ENCODE data around the gene PPIL1. TPM values are rescaled to one million over a fixed set of nuclear protein-coding genes. Genes with fewer than 3 reads are reported as not detected.

The PPIL1 gene
- total RNA-seq (2013; cell fraction: nucleolus; rRNA removed) = 8.4 and 8.5 TPM in 2 replicates
- 50.2 and 54.0 TPM in 2 replicates for total RNA-seq (2014; rRNA removed)
- total RNA-seq (2014; rRNA removed; fragmentation: Illumina TruSeq; extraction: Trizol) = 62.7 and 66.7 TPM in 2 replicates
- 39.5 and 40.8 TPM in 2 replicates for total RNA-seq (2021)
- polyA plus RNA-seq (2011; ENCODE audit: low read depth) = 21.6 TPM
- 54.8 and 56.8 TPM in 2 replicates for polyA plus RNA-seq (2011; rRNA removed)
- 41.8 and 45.3 TPM in 2 replicates for polyA plus RNA-seq (2011; cell fraction: cytosol; rRNA removed)
- 15.3 and 16.4 TPM in 2 replicates for polyA plus RNA-seq (2011; cell fraction: nucleus; rRNA removed)
- polyA plus RNA-seq (2012) = 23.8 and 26.6 TPM in 2 replicates
- 75.5 and 98.4 TPM in 2 replicates for polyA plus RNA-seq (2014; fragmentation: Illumina TruSeq; extraction: Trizol)
- 10 to 100 TPM; 74.4 to 95.8 TPM for polyA plus RNA-seq (2014; fragmentation: Nextera tagmentation; extraction: Ambion mirVana)
- polyA plus RNA-seq (2014; rRNA removed) = 42.6 and 42.8 TPM in 2 replicates
- polyA plus RNA-seq (2016; fragmentation: Nextera tagmentation; extraction: Ambion mirVana) = 10 to 100 TPM; 81.8 to 86.7 TPM
- polyA minus RNA-seq (2011; rRNA and poly(A)+ RNA removed) = 49.7 and 50.1 TPM in 2 replicates
- polyA minus RNA-seq (2011; cell fraction: cytosol; rRNA and poly(A)+ RNA removed) = 12.7 and 14.3 TPM in 2 replicates
- polyA minus RNA-seq (2011; cell fraction: nucleus; rRNA and poly(A)+ RNA removed) = 5.0 and 9.7 TPM in 2 replicates
- Bru-seq, nascent RNA = percentile 67 among the genes with signal in this experiment
- percentile 63 among the genes with signal in this experiment for BruChase-seq, experiment 1, labeled RNA remaining after a 6-hour chase
- percentile 65 among the genes with signal in this experiment for BruChase-seq, experiment 2, labeled RNA remaining after a 2-hour chase
- long read RNA-seq, experiment 1, transcript PPIL1-201 (4 exons, 1,739 nt) = major isoform, 67 of 70 reads
- long read RNA-seq, experiment 1, partial matches to known transcripts = 2 of 70 reads
- long read RNA-seq, experiment 1, other reads (novel, unspliced or antisense) = 1 of 70 reads
- long read RNA-seq, experiment 2, transcript PPIL1-201 (4 exons, 1,739 nt) = major isoform, 601 of 617 reads
- long read RNA-seq, experiment 2, partial matches to known transcripts = 10 of 617 reads
- long read RNA-seq, experiment 2, other reads (novel, unspliced or antisense) = 6 of 617 reads

GRCh38 chr6:36874443-36875249, at the start of gene PPIL1:
PPIL1 (minus strand) TSS chr6:36874803; CDS start chr6:36874772, 31 bp downstream.
- H4K20me1 ChIP-seq (ENCODE audit: control insufficient read depth, insufficient read depth) = no peaks in the 10 kb centered on the region
- WGBS (ENCODE audit: insufficient coverage, insufficient replicate concordance, low lambda C conversion rate, missing lambda C conversion rate) = under 1% methylated on average over 54 of the region's 54 CpGs
- H3K9ac ChIP-seq (ENCODE audit: control insufficient read depth, insufficient read depth, low read length) = peak within 1 kb of the TSS; percentile 80
- H3K9me3 ChIP-seq (replicated peaks; ENCODE audit: control insufficient read depth, insufficient read depth, low read length) = no peaks in the 10 kb centered on the region
- ATAC-seq (peak; percentile 93), DNase-seq (ENCODE audit: low read depth, low spot score) (peak; percentile 78), FAIRE-seq (peak; percentile 75)
- H3K36me3 ChIP-seq (ENCODE audit: control insufficient read depth in 2 of 2, insufficient read depth in 2 of 2, low read length in 1 of 2) = no peaks in the 10 kb centered on the region
- H3K27me3 ChIP-seq (replicated peaks in 1 of 2; ENCODE audit: control insufficient read depth in 2 of 2, insufficient read depth in 2 of 2, low read length in 1 of 2) = no peaks in the 10 kb centered on the region
- POLR2A ChIA-PET = interaction anchor here (0.7 to 2.6 kb wide), 6 partner anchors 8 to 297 kb away, joined by 3 to 19 read pairs (median 4); partner anchors contain the start of gene C6orf89
- H3K4me2 ChIP-seq (ENCODE audit: control insufficient read depth, insufficient read depth) = peak within 1 kb of the TSS; percentile 86
- intact Hi-C loops (cut with micrococcal nuclease; ENCODE audit: unreplicated experiment) = no loop called here
- RAD21 ChIA-PET (ENCODE audit: unreplicated experiment) = interaction anchor here (0.8 to 3.7 kb wide), 10 partner anchors 11 to 193 kb away, joined by 3 to 26 read pairs (median 4); partner anchors contain the start of genes C6orf89 and MTCH1
- peak within 1 kb of the TSS; percentile 75 for H2AFZ ChIP-seq (ENCODE audit: control insufficient read depth, low read depth, low read length)
- CTCF ChIA-PET = interaction anchor here (0.7 to 8.2 kb wide), 12 partner anchors 9 to 193 kb away, joined by 3 to 93 read pairs (median 6); partner anchors contain the start of gene C6orf89
- peaks cover 6% of the 10 kb centered on the region; the same call in 1 of the 2 replicates for H3K4me1 ChIP-seq (ENCODE audit: control insufficient read depth, insufficient read depth, low read length)
- SMC1A ChIA-PET (ENCODE audit: uncharacterized antibody, unreplicated experiment) = interaction anchor here (0.9 to 4.5 kb wide), 15 partner anchors 9 to 296 kb away, joined by 3 to 52 read pairs (median 6); partner anchors contain the start of genes C6orf89 and FGD2
- peak within 1 kb of the TSS; percentile 79 for H3K4me3 ChIP-seq
- H3K27ac ChIP-seq (ENCODE audit: control insufficient read depth, insufficient read depth) = peak within 1 kb of the TSS; percentile 78
- in situ Hi-C loops (cut with MboI) = no loop called here
- no TSS peak for BruUV-seq (replicated peaks)
- H3K79me2 ChIP-seq (ENCODE audit: control insufficient read depth, insufficient read depth, low read length) = peaks cover 26% of the 10 kb centered on the region
- TF ChIP-seq ZBTB40 (IDR thresholded peaks at IDR 0.05; ENCODE audit: borderline replicate concordance) (peak; percentile 100), BACH1 (IDR thresholded peaks at IDR 0.05; ENCODE audit: borderline replicate concordance) (0 out of 2 replicates have a peak, but pooled peaks have one; percentile 54), BMI1 (IDR thresholded peaks at IDR 0.05; ENCODE audit: borderline replicate concordance) (no peak), PKNOX1 (IDR thresholded peaks at IDR 0.05) (peak; percentile 77), RCOR1 (conservative IDR thresholded peaks at IDR 0.05; ENCODE audit: low read depth, low read length) (no peak), YBX1 (IDR thresholded peaks at IDR 0.05) (no peak), E2F8 (IDR thresholded peaks at IDR 0.05; ENCODE audit: low read depth, partially characterized antibody) (peak; percentile 97)

Measured in GM12878 (cell line).